LHCN-M2 (cell line): Measurements from ENCODE around the gene NFE2L2. TPM values are rescaled to one million over a fixed set of nuclear protein-coding genes. Genes with fewer than 3 reads are reported as not detected.
A peak's percentile ranks its signal among the peaks of the same experiment; 100 is the strongest.
"Not testable (repeated sequence)": the region's sequence is repeated elsewhere in the genome, so short reads cannot be mapped to it uniquely, and the experiment has no call there.

Source experiments
- DNase-seq: peaks from one replicate; pipeline ENCODE4 v3.0.0-alpha.2; 2012; ENCODE audit warnings: low read depth
- total RNA-seq: library from RNA; depleted of rRNA; stranded (reverse); fragments of >200 nt; gene quantifications from 2 replicates; pipeline ENCODE4 v1.2.3, GENCODE V29; 2014; rRNA removed

The NFE2L2 gene
- total RNA-seq, 1 experiment from 2014 or later = 74.6 TPM

- DNase-seq = no peak
These were observed 69.3 kb downstream of the NFE2L2 start for GRCh38 chr2:177195194-177195593.

- no peak for DNase-seq
These were observed 71.3 kb downstream of the NFE2L2 start for GRCh38 chr2:177193240-177193639.

GRCh38 chr2:177192788-177193187 lies 71.7 kb downstream of the NFE2L2 start:
- no peak for DNase-seq

GRCh38 chr2:177190941-177191340 lies 73.6 kb downstream of the NFE2L2 start:
- DNase-seq = no peak

- no peak for DNase-seq
These were observed 75.8 kb downstream of the NFE2L2 start for GRCh38 chr2:177188482-177189469.

- peak; percentile 94 for DNase-seq
These were observed 76.8 kb downstream of the NFE2L2 start for GRCh38 chr2:177187631-177188312.

- DNase-seq = not testable (repeated sequence)
These were observed 78.5 kb downstream of the NFE2L2 start for GRCh38 chr2:177186038-177186437.

- no peak for DNase-seq
These were observed 79.9 kb downstream of the NFE2L2 start for GRCh38 chr2:177184606-177185005.

- DNase-seq = peak; percentile 62
These were observed 80.7 kb downstream of the NFE2L2 start for GRCh38 chr2:177183860-177184259.

Other genes with a start within 250 kb of the NFE2L2 start
- 42.4 and 67.6 TPM in 2 replicates for gene HNRNPA3, start 51.9 kb downstream of the NFE2L2 start, total RNA-seq
- 48.6 and 49.8 TPM in 2 replicates for gene AGPS, start 128.0 kb upstream of the NFE2L2 start, total RNA-seq